Stomach smooth muscle (tissue), 2 donors: ENCODE measurements around the gene AMBN.

Experiments
- H3K27ac ChIP-seq: one replicate; pipeline ENCODE4 v1.7.0; 2013; ENCODE audit warnings: mild to moderate bottlenecking, low read length, inconsistent platforms
- H3K27me3 ChIP-seq, 2 donors: one replicate each; pipeline ENCODE4 v1.7.0; 2013; ENCODE audit warnings: low read length in 2 of 2; ENCODE audit not compliant: insufficient read depth in 2 of 2, control insufficient read depth in 1 of 2
- H3K36me3 ChIP-seq, 2 donors: one replicate each; pipeline ENCODE4 v1.7.0; 2013; ENCODE audit warnings: low read length in 2 of 2; ENCODE audit not compliant: control insufficient read depth in 2 of 2, insufficient read depth in 2 of 2
- H3K4me1 ChIP-seq: one replicate; pipeline ENCODE4 v1.7.0; 2013; ENCODE audit warnings: low read length; ENCODE audit not compliant: control insufficient read depth, insufficient read depth
- H3K4me3 ChIP-seq, 2 donors: one replicate each; pipeline ENCODE4 v1.7.0; 2013; ENCODE audit warnings: low read length in 2 of 2
- H3K9ac ChIP-seq, 2 donors: one replicate each; pipeline ENCODE4 v1.7.0; 2013; ENCODE audit warnings: low read length in 2 of 2, mild to moderate bottlenecking in 1 of 2
- H3K9me3 ChIP-seq, 2 donors: one replicate each; pipeline ENCODE4 v1.7.0; 2013; ENCODE audit warnings: low read length in 2 of 2; ENCODE audit not compliant: control insufficient read depth in 2 of 2
- donor health status: healthy.
- donor health status: Pancreatic carcinoma.

The AMBN gene

DNA sequence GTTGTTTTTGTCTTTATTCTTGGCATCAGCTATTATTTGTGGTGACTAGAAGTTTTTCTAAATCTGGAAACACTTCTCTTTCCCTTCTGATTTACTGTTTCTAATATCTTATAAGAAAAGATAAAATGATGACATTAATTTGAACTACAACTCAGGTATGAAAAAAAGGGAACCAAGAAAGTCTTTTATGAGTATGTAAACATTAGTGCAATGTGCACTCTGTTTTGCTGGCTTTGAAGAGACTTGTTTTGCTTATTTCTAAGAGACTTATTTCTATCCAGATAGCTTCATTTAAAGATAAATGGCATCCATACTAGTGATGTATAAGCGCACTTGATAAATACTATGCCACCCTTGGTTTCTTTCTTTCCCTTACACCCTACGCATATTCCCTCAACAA is 10.1 kb upstream of the AMBN start:
- Histone ChIP-seq H3K27me3 (no peaks in the 10 kb centered on the region), H3K36me3 (no peaks in the 10 kb centered on the region), H3K27ac (no peak overlapping the region), H3K9ac (no peak overlapping the region), H3K4me3 (no peak overlapping the region), H3K9me3 (no peaks in the 10 kb centered on the region), H3K4me1 (no peaks in the 10 kb centered on the region)

DNA sequence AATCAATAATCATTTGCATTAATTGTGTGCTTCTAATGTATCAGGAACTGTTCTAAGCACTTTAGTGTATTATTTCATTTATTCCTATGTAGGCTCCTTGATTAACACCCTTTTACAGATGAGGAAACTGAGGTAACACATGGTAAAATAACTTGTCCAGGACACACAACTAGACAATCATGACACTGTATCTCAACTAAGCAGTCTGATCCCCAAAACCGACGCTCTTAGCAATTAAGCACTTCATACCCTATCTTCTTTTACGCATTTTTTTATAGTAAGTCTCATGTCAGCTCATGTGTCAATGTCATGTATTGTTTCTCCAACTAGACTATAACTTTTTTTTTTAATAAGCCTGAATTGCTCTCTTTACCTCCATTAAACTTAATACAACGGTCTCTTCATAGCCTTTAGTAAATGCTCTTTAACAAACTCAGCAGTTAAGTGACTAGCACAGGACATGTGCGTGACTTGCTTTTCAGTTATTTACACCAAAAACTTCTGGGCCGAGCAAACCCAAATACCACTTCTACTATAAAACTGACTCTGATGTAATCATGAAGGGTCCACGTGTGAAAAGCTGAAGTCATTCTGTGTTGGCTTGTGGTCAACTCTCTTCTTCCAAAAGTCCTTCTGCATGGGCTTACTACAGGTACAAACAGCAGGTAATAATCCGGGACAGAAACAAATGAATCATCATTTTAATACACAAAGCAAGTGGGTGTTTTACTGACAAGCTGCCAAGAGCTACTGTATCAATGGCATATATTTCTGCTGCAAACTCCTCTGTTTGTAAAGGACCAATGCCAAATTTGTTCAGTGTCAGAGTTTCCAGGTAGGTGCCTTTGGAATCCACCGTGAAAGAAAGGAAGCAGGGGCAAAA is 7.9 kb upstream of the AMBN start:
- Histone ChIP-seq H3K4me3 (no peak overlapping the region), H3K9ac (no peak overlapping the region), H3K36me3 (no peaks in the 10 kb centered on the region), H3K27ac (no peak overlapping the region), H3K4me1 (no peaks in the 10 kb centered on the region), H3K27me3 (no peaks in the 10 kb centered on the region), H3K9me3 (no peaks in the 10 kb centered on the region)

DNA sequence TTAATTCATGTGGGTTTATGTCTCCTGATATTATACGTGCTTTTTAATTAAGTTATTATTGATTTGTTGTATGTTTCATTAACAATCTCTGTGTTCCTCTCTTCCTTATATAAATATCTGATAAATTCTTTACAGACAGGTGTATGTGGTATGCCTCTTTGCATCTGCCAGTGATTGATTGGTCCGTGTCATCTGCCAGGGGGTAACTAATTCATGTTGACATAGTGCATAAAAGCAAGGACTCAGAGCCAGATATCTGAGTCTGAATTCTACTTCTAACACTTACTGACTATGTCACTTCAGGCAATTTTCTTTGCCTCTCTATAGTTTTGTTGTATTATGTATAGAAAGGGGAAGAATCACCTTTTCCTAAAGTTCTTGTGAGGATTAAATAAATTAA is 5.2 kb upstream of the AMBN start:
- H3K4me1 ChIP-seq: no peaks in the 10 kb centered on the region
- H3K27me3 ChIP-seq: no peaks in the 10 kb centered on the region
- no peak overlapping the region for H3K9ac ChIP-seq
- H3K4me3 ChIP-seq: no peak overlapping the region
- no peak overlapping the region for H3K27ac ChIP-seq
- no peaks in the 10 kb centered on the region for H3K9me3 ChIP-seq
- H3K36me3 ChIP-seq: no peaks in the 10 kb centered on the region

DNA sequence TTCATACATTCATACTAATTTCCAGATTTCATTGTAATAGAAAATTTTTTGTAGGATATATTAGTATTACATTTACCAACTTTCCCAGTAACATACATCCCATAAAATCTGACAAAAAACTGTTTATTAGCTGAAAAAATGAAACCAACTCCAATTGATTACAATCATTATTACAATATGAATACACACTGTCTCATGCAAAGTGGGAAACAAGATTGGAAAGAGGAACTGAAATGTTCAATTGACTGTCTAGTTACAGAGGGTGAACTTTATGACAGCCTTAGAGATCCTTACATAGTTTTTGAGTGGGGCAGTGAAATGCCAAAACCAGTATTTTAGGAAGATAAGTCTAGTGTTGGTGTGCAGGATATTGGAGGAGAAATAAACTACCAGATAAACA is 2.3 kb upstream of the AMBN start:
- H3K9me3 ChIP-seq: no peaks in the 10 kb centered on the region
- no peak overlapping the region for H3K4me3 ChIP-seq
- no peaks in the 10 kb centered on the region for H3K36me3 ChIP-seq
- no peak overlapping the region for H3K9ac ChIP-seq
- no peaks in the 10 kb centered on the region for H3K27me3 ChIP-seq
- H3K4me1 ChIP-seq: no peaks in the 10 kb centered on the region
- no peak overlapping the region for H3K27ac ChIP-seq

DNA sequence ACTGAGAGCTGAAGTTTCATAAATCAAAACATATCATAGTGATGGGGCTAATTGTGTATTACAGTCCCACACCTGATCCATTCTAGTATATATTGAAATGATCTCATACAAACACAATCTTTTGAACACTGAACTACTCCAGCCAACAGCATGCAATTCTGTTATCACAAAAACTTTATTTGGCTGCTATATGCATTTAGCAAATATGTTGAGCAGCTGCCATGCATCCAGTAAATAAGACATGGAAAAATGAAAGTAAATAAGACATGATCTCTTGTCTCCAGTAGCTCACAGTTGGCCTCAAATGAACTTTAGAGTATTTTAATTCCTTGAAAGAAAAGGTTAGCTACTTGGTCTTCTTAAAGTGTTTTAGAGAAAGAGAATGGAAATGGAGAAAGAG is 2.1 kb downstream of the AMBN start:
- Histone ChIP-seq H3K9ac (no peak overlapping the region), H3K4me1 (no peaks in the 10 kb centered on the region), H3K4me3 (no peak overlapping the region), H3K27ac (no peak overlapping the region), H3K36me3 (no peaks in the 10 kb centered on the region), H3K9me3 (no peaks in the 10 kb centered on the region), H3K27me3 (no peaks in the 10 kb centered on the region)

DNA sequence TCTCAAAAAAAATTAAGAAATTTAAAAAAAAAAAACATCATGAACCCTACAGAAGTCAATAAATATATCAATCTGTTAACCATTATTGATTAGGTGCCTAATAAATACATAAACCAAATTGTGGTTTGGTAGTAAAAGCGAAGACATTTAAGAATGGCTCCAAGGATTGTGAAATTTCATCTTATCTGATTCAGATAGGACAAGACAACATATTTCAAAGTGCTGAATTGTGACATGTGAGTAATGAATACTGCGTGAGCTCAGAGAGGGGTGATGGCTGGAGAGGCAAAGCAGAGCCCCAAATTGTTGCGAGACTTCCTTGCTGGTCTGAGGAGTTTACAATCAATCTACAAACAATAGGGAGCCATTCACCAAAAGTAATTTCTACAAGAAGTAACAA is 8.2 kb downstream of the AMBN start:
- H3K4me1 ChIP-seq: no peaks in the 10 kb centered on the region
- H3K27ac ChIP-seq: no peak overlapping the region
- H3K27me3 ChIP-seq: no peaks in the 10 kb centered on the region

DNA sequence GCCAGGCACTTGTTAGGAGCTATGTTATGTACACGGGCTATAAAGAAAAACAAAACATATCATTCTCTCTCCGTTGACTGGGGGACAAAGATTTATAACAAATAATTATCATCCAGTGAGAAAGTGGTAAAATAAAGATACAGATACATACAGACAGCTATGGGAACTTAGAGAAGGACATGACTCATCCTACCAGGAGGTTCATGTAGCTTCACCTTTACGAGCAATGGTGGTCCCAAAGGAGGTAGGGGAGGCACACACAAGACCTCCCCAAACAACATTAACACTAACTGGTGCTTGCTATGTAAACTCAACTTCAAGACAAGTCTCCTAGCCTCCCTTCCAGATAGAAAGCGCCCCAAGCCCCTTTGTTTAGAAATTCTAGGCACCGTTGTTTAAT is 8.9 kb downstream of the AMBN start:
- H3K9ac ChIP-seq: no peak overlapping the region
- no peaks in the 10 kb centered on the region for H3K27me3 ChIP-seq
- no peaks in the 10 kb centered on the region for H3K9me3 ChIP-seq
- H3K36me3 ChIP-seq: no peaks in the 10 kb centered on the region
- no peak overlapping the region for H3K27ac ChIP-seq
- H3K4me1 ChIP-seq: no peaks in the 10 kb centered on the region
- no peak overlapping the region for H3K4me3 ChIP-seq

More for the DNA sequence above, 8.2 kb downstream of the AMBN start:
- no peak overlapping the region for H3K9ac ChIP-seq
- H3K9me3 ChIP-seq: no peaks in the 10 kb centered on the region
- H3K36me3 ChIP-seq: no peaks in the 10 kb centered on the region
- H3K4me3 ChIP-seq: no peak overlapping the region

DNA sequence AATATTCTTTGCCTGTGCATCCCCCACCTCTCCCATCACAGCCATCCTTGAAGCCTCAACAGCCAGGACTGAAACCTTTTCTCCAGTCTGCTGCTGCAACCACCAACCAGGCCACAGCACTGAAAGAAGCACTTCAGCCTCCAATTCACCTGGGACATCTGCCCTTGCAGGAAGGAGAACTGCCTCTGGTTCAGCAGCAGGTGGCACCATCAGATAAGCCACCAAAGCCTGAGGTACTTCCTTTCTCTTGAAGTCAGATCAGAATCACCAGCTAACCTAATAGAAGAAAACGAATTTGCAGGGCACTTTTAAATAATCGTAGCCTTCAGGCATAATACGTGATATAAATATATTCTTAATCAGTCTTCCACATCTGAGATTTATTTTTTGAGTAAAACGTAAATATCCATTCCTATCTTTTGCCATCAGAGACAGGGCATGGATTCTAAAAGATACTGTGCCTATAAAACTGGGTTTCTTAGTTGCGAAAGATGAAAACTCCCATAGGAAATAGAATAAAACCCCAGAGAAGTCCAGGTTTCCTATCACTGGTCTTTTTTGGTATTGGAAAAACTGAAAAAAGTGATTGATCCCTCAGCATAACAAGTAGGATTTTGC is 9.5 kb downstream of the AMBN start:
- no peak overlapping the region for H3K4me3 ChIP-seq
- no peak overlapping the region for H3K9ac ChIP-seq
- H3K27me3 ChIP-seq: no peaks in the 10 kb centered on the region
- H3K27ac ChIP-seq: no peak overlapping the region
- no peaks in the 10 kb centered on the region for H3K4me1 ChIP-seq
- H3K36me3 ChIP-seq: no peaks in the 10 kb centered on the region
- no peaks in the 10 kb centered on the region for H3K9me3 ChIP-seq

DNA sequence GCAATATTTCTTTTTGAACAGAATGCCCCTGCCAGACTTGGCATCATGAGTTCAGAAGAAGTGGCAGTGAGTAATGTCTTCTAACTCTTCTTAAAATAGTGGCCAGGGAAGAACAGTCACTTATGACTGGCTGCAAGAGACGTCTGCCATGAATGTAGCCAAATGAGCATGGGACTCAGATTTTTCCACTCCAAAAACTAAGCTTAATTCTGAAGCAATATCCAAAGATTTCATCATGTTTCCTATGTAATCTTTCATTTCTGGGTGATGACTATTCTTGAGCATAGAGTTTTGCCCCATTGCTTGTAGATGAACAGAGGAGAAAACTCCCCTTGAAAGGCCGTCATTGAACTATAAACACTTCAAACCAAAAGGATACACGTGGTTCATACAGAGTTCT is 11.8 kb downstream of the AMBN start:
- no peaks in the 10 kb centered on the region for H3K27me3 ChIP-seq
- no peak overlapping the region for H3K27ac ChIP-seq
- H3K36me3 ChIP-seq: no peaks in the 10 kb centered on the region
- H3K9me3 ChIP-seq: no peaks in the 10 kb centered on the region
- H3K4me3 ChIP-seq: no peak overlapping the region
- no peaks in the 10 kb centered on the region for H3K4me1 ChIP-seq
- H3K9ac ChIP-seq: no peak overlapping the region

DNA sequence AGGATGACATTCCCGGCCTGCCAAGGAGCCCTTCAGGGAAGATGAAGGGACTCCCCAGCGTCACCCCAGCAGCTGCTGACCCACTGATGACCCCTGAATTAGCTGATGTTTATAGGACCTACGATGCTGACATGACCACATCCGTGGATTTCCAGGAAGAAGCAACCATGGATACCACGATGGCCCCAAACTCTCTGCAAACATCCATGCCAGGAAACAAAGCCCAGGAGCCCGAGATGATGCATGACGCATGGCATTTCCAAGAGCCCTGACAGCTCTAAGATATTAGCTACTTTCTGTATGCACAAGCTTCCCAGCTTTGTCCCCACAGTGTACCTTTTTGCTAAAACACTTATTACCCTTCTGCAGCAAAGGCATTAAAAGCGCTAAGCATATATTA is 14.4 kb downstream of the AMBN start:
- Histone ChIP-seq H3K36me3 (no peaks in the 10 kb centered on the region), H3K27ac (no peak overlapping the region), H3K9me3 (no peaks in the 10 kb centered on the region), H3K4me1 (no peaks in the 10 kb centered on the region), H3K4me3 (no peak overlapping the region), H3K9ac (no peak overlapping the region), H3K27me3 (peaks cover 0 to 2% of the 10 kb centered on the region in 2 donors)

DNA sequence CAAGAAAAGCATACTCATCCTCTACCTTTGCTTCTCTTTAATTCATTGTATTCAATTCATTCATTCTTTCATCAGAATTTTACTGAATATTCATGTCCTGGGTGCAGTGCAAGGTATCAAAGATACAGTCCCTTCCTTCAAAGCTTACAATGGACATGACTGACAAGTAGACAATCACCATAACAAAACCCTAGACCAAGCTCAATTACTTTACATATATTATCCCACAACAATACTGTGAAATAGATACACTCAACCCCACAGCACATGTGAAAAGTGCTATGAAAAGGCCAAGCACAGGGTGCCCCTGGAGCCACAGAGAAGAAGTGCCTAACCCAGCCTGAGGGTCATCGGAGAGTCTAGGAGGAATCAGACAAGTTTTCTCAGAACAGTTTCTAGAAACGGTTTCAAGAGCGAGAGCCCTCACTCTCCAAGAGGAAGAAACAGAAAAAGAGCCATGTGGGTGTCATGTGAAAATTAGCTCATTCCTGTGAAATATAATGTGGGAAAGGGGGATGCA is 15.3 kb downstream of the AMBN start:
- Histone ChIP-seq H3K27me3 (peaks cover 0 to 6% of the 10 kb centered on the region in 2 donors), H3K4me3 (no peak overlapping the region), H3K4me1 (no peaks in the 10 kb centered on the region), H3K36me3 (no peaks in the 10 kb centered on the region), H3K9me3 (no peaks in the 10 kb centered on the region), H3K27ac (no peak overlapping the region), H3K9ac (no peak overlapping the region)
